ENCODE measurements around the gene AHCY. TPM values are rescaled to one million over a fixed set of nuclear protein-coding genes. Genes with fewer than 3 reads are reported as not detected.

Gene AHCY
- total and polyA plus RNA-seq, 11 donors: 48.3 to 132 (median 59.1) TPM

- H3K27me3 ChIP-seq: peaks cover 0 to 17% (median 0%) of the 10 kb centered on the region in 9 donors
- peak overlapping the region in 6 of 12 donors; percentile 2 to 34 (median 19) for H3K4me3 ChIP-seq
- peaks cover 0 to 20% (median 11%) of the 10 kb centered on the region in 12 donors for H3K4me1 ChIP-seq
- no peaks in the 10 kb centered on the region for H3K36me3 ChIP-seq
- ATAC-seq (peak in 3 of 4 donors; percentile 2 to 31 (median 16)), DNase-seq (peak in 1 of 5 donors; percentile 35)
- intact Hi-C loops (cut with DNase I): loop anchor here (1.0 to 10.0 kb wide), 19 partner anchors 119 to 463 kb away; partner anchors contain the start of genes DYNLRB1 (in 3 of the 10) and TP53INP2 (in 1 of the 10)
- H3K9me3 ChIP-seq: no peaks in the 10 kb centered on the region
- no peak overlapping the region for H3K27ac ChIP-seq
- peak in 2 of 12 donors; percentile 8 to 18 for TF ChIP-seq CTCF (IDR thresholded peaks at IDR 0.05)
- TF ChIP-seq POLR2A (IDR thresholded peaks at IDR 0.05): no peak
- 17 to 24% (median 18%) methylated on average over 32 to 45 of the region's 45 CpGs for WGBS, 4 donors
Measured at GRCh38 chr20:34311118-34312023, 8.2 kb upstream of the AHCY start.

GRCh38 chr20:34310481-34311117, 7.4 kb upstream of the AHCY start:
- no peak for DNase-seq
- H3K27me3 ChIP-seq: peaks cover 0 to 17% (median 0%) of the 10 kb centered on the region in 9 donors
- H3K27ac ChIP-seq: no peak overlapping the region
- H3K4me3 ChIP-seq: no peak overlapping the region
- 86 to 91% (median 88%) methylated on average over 19 of the region's 19 CpGs for WGBS, 4 donors
- no peak for TF ChIP-seq CTCF (IDR thresholded peaks at IDR 0.05)
- TF ChIP-seq POLR2A (IDR thresholded peaks at IDR 0.05): no peak
- no peaks in the 10 kb centered on the region for H3K36me3 ChIP-seq
- intact Hi-C loops (cut with DNase I): loop anchor here (5.0 to 10.0 kb wide), 15 partner anchors 118 to 464 kb away; partner anchors contain the start of genes DYNLRB1 (in 2 of the 10) and TP53INP2 (in 1 of the 10)
- peaks cover 0 to 20% (median 11%) of the 10 kb centered on the region in 12 donors for H3K4me1 ChIP-seq
- H3K9me3 ChIP-seq: no peaks in the 10 kb centered on the region
- no peak for ATAC-seq

GRCh38 chr20:34309691-34310090, 6.5 kb upstream of the AHCY start:
- DNase-seq (no peak), ATAC-seq (no peak)
- Histone ChIP-seq H3K4me1 (peaks cover 0 to 20% (median 11%) of the 10 kb centered on the region in 12 donors), H3K4me3 (no peak overlapping the region), H3K27me3 (peaks cover 0 to 17% (median 0%) of the 10 kb centered on the region in 9 donors), H3K27ac (no peak overlapping the region), H3K36me3 (no peaks in the 10 kb centered on the region), H3K9me3 (no peaks in the 10 kb centered on the region)
- intact Hi-C loops (cut with DNase I): loop anchor here (5.0 to 10.0 kb wide), 15 partner anchors 117 to 465 kb away; partner anchors contain the start of genes DYNLRB1 (in 2 of the 10) and TP53INP2 (in 2 of the 10)
- TF ChIP-seq CTCF (IDR thresholded peaks at IDR 0.05) (no peak), POLR2A (IDR thresholded peaks at IDR 0.05) (no peak)
- WGBS, 4 donors: 93 to 99% (median 96%) methylated on average over 3 of the region's 3 CpGs

All from heart left ventricle (tissue), 16 donors.